HK-2 (cell line): ENCODE results near the gene THRA.

Source experiments
- DNase-seq: peaks from one replicate; pipeline ENCODE4 v3.0.0-alpha.2; 2018; ENCODE audit not compliant: unreplicated experiment

THRA gene

DNA sequence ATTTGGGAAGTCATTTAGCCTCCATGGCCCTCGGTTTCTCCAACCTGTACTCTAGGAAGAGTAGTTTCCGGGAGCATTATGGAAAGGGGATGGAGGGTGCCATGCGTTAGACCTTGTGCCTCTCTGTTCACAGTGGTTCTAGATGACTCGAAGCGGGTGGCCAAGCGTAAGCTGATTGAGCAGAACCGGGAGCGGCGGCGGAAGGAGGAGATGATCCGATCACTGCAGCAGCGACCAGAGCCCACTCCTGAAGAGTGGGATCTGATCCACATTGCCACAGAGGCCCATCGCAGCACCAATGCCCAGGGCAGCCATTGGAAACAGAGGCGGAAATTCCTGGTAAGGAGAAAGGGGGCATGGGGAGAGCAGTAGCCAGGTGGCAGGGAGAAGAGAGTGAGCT is 21.7 kb downstream of the THRA start:
- DNase-seq: no peak

DNA sequence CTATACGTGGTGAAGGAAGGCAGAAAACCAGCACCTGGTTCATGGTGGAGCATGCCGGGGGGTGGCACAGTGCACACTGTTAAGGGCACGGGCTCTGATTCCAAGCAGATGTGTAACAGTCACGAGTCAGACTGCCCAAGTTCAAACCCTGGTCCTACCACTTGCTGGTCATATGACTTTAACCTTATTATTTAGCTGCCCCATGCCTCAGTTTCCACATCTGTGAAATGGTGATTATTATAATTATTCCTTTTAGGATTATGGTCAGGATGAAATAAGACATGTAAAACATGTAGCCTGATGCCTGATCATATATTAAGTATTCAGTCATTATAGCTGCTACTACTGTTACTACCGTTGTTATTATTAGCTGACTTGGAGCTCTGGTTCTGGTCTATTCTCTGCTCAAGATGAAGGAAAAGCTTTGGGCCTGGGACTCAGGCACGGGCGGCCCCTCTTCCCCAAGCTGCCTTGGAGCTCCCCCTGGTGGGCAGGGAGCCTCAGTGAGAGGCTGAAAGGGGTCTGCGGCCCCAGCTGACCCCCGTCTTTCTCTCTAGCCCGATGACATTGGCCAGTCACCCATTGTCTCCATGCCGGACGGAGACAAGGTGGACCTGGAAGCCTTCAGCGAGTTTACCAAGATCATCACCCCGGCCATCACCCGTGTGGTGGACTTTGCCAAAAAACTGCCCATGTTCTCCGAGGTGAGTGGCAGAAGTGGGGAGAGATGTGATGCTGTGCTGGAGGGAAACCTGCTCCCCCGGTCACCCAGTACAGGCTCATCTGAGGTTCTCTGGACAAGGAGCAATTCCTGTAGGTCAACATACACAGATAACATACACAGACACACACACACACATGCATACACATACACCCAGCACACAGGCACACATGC is 23.6 kb downstream of the THRA start:
- DNase-seq: no peak

DNA sequence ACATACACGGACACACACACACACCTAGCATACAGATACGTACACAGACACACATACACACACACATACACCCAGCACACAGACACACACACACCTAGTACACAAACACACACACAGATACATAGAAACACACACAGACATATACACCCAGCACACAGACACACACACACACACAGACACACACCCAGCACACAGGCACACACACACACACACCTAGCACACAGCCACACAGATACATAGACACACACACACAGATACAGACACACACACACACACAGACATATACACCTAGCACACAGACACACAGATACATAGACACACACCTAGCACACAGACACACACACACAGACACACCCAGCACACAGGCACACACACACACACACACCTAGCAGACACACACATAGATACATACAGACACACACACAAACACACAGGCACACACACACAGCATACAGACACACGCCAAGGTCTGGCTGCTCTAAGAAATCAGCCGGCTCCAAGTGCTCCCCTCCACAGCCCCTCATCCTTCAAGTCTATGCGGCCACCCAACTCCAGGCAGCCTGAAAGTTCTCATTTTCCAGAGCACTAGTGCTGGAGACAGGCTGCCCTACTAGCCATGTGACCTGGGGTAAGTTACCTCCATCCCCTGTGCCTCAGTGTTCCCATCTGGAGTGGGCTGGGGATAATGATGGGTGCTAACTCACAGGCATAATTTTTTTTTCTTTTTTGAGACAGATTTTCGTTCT is 24.5 kb downstream of the THRA start:
- DNase-seq: no peak

DNA sequence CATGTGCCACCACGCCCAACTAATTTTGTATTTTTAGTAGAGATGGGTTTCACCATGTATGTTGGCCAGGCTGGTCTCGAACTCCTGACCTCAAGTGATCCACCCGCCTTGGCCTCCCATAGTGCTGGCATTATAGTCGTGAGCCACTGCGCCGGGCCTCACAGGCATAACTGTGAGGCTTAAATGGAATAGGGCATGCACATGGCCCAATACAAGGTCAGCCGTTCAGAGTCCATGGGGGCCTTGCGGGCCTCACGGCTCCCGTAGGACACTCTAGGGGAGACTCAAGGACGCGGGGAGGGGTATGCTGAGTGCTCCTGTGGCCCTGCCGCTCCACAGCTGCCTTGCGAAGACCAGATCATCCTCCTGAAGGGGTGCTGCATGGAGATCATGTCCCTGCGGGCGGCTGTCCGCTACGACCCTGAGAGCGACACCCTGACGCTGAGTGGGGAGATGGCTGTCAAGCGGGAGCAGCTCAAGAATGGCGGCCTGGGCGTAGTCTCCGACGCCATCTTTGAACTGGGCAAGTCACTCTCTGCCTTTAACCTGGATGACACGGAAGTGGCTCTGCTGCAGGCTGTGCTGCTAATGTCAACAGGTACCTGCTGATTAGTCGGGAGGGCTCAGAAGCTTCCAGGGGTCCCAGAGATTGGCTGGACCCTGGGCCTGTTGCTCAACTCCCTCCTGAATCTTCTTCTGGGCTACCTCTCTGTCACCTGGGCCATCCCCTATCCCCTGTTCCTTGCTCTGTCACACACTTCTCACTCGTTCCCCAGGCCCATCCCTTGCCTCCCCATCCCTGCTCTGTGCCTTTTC is 25.3 kb downstream of the THRA start:
- DNase-seq: no peak

DNA sequence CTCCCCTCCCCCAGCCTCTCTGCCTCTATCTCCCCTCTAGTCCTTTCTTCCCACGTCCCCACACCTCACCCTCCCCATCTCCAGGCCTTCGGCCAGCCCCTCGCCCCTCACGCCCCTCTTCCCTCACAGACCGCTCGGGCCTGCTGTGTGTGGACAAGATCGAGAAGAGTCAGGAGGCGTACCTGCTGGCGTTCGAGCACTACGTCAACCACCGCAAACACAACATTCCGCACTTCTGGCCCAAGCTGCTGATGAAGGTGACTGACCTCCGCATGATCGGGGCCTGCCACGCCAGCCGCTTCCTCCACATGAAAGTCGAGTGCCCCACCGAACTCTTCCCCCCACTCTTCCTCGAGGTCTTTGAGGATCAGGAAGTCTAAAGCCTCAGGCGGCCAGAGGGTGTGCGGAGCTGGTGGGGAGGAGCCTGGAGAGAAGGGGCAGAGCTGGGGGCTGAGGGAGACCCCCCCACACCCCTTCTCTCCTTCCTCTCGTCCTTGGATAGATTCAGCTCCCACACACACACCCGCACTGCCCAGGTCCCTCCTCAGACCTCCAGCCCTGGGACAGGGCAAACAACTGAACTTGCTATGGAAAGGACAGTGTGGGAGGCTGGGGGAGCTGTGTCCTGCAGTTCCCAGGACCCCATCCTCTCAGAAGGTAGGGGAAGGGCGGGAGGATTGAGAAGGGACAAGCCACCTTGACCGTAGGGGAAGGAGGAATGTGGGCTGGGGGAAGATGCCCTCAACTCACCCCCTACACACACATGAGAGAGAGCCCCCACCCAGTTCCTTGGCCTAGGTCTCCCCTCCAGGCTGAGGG is 26.5 kb downstream of the THRA start:
- no peak for DNase-seq

DNA sequence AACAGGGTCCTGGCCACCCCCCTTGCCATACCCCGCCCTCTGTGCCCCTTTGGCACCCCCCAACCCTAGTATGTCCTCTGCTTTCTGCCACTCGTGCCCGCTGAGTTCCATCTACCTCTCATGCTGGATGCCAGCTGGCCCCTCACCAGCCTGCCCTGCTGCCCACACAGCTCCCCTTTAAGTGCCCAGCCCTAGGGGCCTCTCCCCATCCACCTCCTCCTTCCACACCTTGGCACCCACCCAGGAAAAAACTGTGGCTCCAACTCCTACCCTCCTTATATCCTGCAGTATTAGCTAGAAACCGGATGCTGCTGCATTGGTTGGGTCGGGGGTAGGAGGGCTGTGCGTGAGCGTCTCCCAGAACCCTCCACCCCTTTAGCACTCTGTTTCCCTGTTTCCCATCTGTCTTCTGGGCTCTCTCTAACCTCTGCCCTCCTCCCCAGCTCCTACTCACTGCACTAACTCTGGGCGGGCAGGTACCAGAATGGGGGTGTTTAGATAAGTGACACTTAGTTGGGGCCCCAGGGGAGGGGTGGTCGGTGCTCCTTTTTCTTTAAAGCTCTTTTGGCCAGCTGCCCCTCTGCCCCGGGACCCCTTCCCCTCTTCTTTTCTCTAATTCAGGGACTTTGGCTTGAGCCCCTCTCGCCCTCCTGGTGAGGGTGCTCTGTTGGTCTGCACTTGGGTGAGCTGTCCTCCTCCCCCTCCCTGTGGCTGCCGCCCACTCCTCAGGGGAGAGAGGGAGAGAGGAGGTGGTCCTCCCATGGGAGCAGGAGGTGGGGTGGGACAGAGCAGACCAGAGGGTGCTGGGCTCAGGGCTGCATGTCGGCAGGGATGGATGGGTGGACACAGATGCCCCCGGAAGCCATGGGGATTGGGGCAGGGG is 27.7 kb downstream of the THRA start:
- no peak for DNase-seq

DNA sequence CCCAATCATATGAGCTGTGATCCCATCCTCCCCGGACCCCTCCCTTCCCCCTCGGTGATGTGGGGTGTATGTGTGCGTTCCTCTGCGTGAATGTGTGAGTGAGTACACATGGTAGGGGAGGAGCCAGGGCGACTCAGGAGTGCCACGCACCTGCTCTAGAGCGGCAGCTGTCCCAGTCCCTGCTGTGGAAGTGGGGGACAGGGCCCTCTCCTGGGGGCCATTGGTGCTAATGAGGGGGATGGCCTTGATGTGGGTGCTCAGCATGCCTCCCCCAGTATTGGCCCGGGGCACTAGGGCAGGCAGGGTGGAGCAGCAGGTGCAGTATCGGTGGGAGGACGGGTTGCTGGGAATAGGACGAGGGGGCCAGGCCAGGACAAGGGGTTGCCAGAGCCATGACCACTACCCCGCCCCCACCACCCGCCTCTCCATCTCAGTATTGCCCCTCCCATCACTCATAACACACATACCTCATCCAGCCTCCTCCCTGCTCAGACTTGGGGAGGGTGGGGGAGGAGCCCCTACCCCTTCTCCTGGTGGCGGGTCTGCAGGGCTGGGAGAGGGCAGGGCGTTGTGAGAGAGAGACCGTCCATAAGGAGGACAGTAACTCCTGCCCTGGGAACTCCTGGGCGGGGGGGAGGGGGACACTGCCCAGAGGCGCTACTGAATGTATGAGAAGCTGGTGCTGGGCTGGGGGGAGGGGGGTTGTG is 29.1 kb downstream of the THRA start:
- no peak for DNase-seq

DNA sequence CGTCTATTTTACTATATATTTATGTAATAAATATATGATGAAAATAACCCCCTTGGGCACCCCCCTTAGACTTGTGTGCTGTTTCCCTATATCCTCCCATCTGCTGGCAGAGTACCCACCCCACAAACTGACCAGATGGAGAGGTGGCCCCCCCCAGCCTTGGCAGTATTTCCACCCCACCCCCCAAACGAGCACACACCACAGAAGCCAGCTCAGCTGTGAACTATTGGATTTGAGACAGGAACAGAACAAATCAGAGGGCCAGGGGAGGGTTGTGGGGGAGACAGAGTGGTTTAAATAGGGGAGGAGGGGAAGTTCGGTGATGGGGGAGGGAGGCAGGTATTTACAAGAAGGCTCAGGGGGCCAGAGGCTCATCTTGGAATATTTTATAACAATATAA is 29.8 kb downstream of the THRA start:
- no peak for DNase-seq

DNA sequence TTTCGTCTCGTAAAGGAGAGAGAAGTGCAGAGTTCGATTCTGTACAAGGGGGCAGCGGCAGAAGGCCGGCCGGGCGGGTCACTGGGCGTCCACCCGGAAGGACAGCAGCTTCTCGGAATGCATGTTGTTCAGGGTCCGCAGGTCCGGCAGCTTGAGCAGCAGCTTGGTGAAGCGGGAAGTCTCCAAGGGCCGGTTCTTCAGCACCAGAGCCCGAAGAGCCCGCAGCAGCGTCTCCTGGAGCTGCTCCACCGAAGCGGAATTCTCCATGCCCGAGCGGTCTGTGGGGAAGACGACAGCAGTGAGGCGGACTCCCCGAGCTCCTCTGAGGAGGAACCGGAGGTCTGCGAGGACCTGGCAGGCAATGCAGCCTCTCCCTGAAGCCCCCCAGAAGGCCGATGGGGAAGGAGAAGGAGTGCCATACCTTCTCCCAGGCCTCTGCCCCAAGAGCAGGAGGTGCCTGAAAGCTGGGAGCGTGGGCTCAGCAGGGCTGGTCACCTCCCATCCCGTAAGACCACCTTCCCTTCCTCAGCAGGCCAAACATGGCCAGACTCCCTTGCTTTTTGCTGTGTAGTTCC is 30.3 kb downstream of the THRA start:
- no peak for DNase-seq

DNA sequence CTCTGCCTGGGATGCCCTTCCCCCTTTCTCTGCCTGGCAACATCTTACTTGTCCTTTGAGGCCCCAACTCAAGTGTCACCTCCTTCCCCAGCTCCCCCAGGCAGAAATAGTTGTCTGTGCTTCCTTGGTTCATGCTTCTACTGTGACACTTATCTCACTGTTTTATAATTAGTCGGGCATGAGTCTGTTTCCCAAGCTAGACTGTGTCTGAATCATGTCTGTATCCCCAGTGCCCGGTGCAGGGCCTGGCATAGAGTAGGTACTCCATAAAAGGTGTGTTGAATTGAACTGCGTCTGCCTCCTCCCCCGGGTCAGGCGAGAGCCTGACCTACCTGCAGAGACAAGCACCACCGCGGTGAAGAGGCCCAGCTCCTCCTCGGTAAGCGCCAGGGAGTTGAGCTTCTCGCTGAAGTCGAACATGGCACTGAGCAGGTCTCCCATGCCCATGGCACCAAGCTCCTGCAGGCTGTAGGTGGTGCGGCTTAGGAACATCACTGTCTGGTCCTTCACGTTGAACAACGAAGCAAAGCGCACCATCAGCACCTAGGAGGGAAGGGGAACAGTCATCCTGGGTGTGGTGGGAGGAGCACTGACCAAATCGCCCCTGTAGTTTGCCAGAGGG is 30.9 kb downstream of the THRA start:
- DNase-seq: no peak

DNA sequence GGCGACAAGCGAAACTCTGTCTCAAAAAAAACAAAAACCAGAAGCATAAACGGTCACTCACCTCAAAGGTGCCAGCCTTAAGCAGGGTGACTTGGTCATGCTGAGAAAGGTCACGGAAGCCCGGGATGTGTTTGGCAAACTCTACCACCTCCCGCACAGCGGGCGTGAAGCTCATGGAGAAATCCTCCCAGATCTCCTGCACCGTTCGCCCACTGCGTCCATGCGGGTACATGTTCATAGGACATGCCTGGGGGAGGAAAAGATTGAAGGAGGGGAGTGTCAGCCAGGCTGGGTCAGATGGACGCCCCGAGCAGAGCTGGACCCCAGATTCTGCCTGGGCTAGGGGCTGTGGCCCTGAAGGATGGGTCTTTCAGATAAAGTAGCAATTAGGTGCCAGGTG is 32.1 kb downstream of the THRA start:
- no peak for DNase-seq

DNA sequence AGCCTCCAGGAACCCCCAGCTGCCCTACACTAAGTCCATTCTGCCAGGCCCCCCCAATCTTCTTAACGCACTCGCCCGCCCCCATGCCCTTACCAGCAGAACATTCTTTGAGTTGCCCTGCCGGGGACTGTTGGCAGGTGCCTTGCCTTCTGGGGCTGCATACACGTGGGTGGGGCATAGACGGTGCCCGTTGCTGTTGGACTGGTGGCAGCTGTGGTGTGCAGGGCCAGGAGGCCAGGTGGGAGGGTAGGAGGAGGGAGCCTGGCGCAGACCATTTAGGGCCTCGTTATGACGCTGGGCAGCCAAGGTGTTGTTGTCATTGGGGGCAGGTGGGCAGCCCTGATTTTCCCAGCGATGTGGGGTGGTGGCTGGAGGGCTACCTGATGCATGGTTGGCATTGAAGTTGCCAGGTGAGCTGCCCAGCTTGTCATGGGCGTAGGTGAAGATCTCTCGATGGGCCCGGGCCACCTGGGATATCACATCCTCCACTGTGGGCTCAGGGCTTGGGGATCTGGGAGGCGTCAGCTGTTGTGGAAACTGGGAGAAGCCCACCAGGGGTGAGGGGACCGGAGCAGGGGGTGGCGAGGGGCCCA is 32.7 kb downstream of the THRA start:
- no peak for DNase-seq

DNA sequence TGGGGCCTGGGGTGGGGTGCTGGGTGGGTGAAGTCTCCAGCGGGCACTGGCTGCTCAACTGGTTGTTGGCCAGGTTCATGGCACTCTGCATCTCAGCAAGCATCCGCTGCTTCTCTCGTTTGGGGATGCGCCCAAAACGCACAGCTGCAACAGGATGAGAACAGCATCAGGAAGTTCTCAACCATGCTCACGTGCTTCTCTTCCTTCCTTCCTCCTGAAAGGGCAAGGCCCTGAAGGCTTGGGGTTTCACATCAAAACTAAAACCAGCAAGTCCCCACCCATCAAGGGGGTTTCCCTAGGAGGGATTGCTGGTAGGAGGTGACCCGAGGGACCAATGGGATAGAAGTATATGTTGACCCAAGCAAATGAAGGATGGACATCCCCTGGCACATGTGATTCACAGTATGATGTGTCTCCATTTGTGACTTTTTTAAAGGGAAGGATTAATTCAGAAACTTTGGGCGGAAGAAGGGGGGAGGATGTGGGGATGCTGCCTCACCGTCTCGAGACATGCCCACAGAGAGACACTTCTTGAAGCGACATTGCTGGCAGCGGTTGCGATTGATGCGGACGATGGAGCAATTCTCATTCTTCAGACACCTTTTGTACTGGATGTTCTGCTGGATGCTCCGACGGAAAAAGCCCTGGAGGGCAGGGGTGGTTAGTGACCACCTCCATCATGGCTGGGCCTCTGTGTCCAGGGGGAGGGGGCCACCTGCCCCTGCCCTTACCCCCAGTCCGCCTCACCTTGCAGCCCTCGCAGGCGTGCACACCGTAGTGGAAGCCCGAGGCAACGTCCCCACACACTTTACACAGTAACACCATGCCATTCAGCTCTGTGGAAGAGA is 33.4 kb downstream of the THRA start:
- DNase-seq: no peak

DNA sequence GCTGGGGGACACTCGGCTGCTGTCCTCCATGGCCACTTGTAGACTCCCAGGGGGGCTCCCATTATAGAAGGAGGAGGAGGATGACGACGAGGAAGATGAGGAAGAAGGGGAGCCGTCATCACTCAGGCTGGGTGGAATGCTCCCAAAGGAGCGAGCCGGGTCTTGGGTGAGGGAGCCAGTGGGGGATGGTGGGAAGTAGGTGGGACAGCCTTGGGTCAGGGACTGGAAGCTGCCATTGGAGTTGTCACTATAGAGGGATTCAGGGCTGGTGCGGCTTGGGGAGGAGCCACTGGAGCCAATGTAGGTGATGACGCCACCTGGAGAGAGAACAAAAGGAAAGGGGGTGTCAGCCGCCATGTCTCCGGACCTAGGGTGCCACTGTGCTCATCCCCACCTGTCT is 34.3 kb downstream of the THRA start:
- DNase-seq: no peak

DNA sequence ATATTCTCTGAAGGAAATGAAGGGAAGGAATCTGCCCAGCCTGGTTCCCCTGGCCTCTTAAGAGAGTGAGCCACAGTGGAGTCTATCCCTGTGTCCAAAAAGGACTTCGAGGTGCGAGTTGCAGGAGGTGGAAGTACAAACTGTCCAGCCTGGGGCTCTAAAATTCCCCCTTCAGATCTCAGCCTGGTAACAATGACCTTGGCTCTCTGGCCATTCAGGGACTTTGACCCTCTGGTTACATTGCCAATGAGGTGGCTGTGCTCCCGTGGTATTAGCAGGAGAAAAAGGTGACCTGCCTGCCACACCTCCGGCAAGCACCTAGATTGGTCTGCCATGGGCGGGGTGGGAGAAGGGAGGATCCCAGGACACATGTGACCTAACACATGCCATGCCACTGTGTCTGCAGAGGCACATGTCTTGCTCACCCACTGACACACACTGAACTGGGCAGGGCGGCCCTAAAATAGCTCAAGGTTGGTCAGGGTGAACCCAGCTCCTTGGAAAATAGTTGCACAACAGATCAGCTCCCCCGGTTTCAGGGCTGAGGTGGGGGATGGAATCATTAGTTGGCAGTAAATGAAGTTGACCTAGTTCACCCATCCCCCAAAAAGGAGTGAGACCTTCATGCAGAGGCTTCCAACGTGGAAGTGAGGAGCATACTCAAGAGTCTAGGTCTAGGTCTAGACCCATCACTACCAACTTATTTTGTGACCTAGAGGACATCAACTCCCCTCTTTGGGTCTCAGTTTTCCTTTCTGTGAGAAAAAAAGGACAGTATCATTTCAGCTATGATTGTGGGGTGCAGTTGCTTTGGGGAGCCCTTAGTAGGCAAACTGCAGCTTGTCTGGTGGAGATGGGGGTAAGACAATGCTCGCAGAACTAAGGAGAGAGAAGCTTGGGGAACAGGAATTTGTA is 35.4 kb downstream of the THRA start:
- DNase-seq: no peak

DNA sequence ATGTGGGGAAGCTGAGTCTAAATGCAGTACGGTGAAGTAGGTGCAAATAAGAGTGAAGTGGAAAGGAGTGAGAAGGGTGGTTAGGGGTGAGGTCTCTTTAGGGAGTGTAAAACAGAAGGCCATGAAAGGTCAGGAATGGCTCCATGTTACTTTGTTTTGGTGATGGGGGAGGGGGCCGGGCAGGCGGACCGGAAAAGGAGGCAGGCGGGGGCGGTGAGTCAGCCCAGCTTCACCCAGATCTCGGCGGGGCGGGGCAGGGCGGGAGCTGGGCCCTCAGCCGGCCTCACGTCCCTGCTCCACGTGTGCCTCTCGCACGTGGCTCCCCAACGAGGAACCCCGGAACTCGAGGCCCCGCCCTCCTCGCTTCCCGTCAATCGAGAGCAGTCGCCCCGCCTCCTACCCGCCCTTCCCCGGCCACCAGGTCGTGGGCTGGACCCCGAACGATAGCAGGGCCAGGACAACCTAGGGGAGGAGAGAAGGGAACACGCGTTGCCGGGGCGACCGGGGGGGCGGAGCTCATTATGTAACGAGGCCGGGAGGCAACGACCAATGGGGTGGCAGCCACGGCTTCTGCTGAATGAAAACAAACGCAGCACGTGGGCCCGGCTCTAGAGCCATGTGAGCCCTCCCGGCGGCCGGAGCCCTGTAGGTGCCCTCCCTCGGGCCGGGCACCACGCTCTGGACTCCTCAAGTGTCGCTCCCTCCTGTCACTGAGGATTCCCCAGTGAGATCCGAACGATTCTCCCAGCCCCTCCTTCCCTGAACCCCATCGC is 36.3 kb downstream of the THRA start:
- DNase-seq: peak; percentile 99
